NCI-H345 treated with DMSO at 0.1 percent for 48 hours (cell line): ENCODE measurements around the gene NRN1.
"Not testable (repeated sequence)": the region's sequence is repeated elsewhere in the genome, so short reads cannot be mapped to it uniquely, and the experiment has no call there.

Experiments used
- DNase-seq: peaks from one replicate; lab custom pipeline; 2025; ENCODE audit not compliant: unreplicated experiment; lab: John Stamatoyannopoulos, UW

Gene NRN1

GRCh38 chr6:5984150-5985089 is 22.3 kb downstream of the NRN1 start:
- DNase-seq = no peak

GRCh38 chr6:5981126-5982026 is 25.3 kb downstream of the NRN1 start:
- no peak for DNase-seq

- DNase-seq = no peak
Measured at GRCh38 chr6:5979650-5980420, 26.9 kb downstream of the NRN1 start.

GRCh38 chr6:5976811-5977210 is 29.9 kb downstream of the NRN1 start:
- DNase-seq = no peak

- DNase-seq = no peak
Measured at GRCh38 chr6:5968817-5969734, 37.6 kb downstream of the NRN1 start.

- DNase-seq = not testable (repeated sequence)
Measured at GRCh38 chr6:5968036-5968435, 38.7 kb downstream of the NRN1 start.

- no peak for DNase-seq
Measured at GRCh38 chr6:5967594-5967993, 39.1 kb downstream of the NRN1 start.

- no peak for DNase-seq
Measured at GRCh38 chr6:5962794-5963193, 43.9 kb downstream of the NRN1 start.

GRCh38 chr6:5961836-5962235 is 44.9 kb downstream of the NRN1 start:
- no peak for DNase-seq

- no peak for DNase-seq
Measured at GRCh38 chr6:5960456-5960855, 46.3 kb downstream of the NRN1 start.

GRCh38 chr6:5958921-5959320 is 47.8 kb downstream of the NRN1 start:
- DNase-seq = no peak

- DNase-seq = no peak
Measured at GRCh38 chr6:5956939-5957338, 49.8 kb downstream of the NRN1 start.

GRCh38 chr6:5950361-5950785 is 56.4 kb downstream of the NRN1 start:
- no peak for DNase-seq
